ENCODE results near the gene COL6A6.

- TF ChIP-seq CTCF (IDR thresholded peaks at IDR 0.05) (no peak), POLR2A (IDR thresholded peaks at IDR 0.05) (no peak)
Observed at GRCh38 chr3:130528120-130528519, 11.1 kb downstream of the COL6A6 start.

Data from thyroid gland (tissue), 4 donors.